Activated CD4-positive, alpha-beta T cell treated with anti-CD3 and anti-CD28 coated beads, Interleukin-2, amount 10 ng/mL, durations not matched to agents 24 days and 14 days (primary cell): ENCODE data around the gene MTHFD1. TPM values are rescaled to one million over a fixed set of nuclear protein-coding genes. Genes with fewer than 3 reads are reported as not detected.

ENCODE experiments used
- DNase-seq: peaks from one replicate; pipeline ENCODE4 v3.0.0; 2022
- H3K27ac Mint-ChIP-seq: one replicate; pipeline ENCODE4 v1.8.0; 2022; ENCODE audit warnings: mild to moderate bottlenecking, mixed read lengths
- H3K27me3 Mint-ChIP-seq: one replicate; pipeline ENCODE4 v1.8.0; 2022; ENCODE audit warnings: mixed read lengths
- H3K36me3 Mint-ChIP-seq: one replicate; pipeline ENCODE4 v1.8.0; 2022; ENCODE audit warnings: low read depth, mild to moderate bottlenecking, mixed read lengths
- H3K4me1 Mint-ChIP-seq: one replicate; pipeline ENCODE4 v1.8.0; 2021; ENCODE audit warnings: mixed read lengths
- H3K4me3 Mint-ChIP-seq: one replicate; pipeline ENCODE4 v1.8.0; 2022; ENCODE audit warnings: mild to moderate bottlenecking, moderate library complexity, mixed read lengths
- H3K9me3 Mint-ChIP-seq: one replicate; pipeline ENCODE4 v1.8.0; 2021; ENCODE audit warnings: mixed read lengths
- intact Hi-C: fragments of 100-400 bp; cut with micrococcal nuclease; formaldehyde crosslinking; loops from one replicate; pipeline ENCODE4 v1.15.1; 2023
- total RNA-seq: library from RNA; stranded (reverse); gene quantifications from 2 replicates; pipeline ENCODE4 v1.2.3, GENCODE V29; 2022

The MTHFD1 gene
- total RNA-seq, 1 donor from 2014 or later = 246 TPM

- H3K4me3 Mint-ChIP-seq = peak overlapping the region; percentile 94
- peaks cover 48% of the 10 kb centered on the region for H3K4me1 Mint-ChIP-seq
- H3K36me3 Mint-ChIP-seq = peaks cover 43% of the 10 kb centered on the region
- peak; percentile 72 for DNase-seq
- H3K27ac Mint-ChIP-seq = peak overlapping the region; percentile 96
- peaks cover 1% of the 10 kb centered on the region for H3K27me3 Mint-ChIP-seq
- intact Hi-C loops = loop anchor here (5.0 kb wide), 1 partner anchor 34 kb away; the partner anchor contains the start of gene AKAP5
- H3K9me3 Mint-ChIP-seq = no peaks in the 10 kb centered on the region
Observed at GRCh38 chr14:64501411-64502171, 113.4 kb downstream of the MTHFD1 start.

- H3K36me3 Mint-ChIP-seq = peaks cover 40% of the 10 kb centered on the region
- intact Hi-C loops = loop anchor here (5.0 kb wide), 1 partner anchor 35 kb away; the partner anchor contains the start of gene AKAP5
- H3K27me3 Mint-ChIP-seq = peaks cover 1% of the 10 kb centered on the region
- no peaks in the 10 kb centered on the region for H3K9me3 Mint-ChIP-seq
- H3K4me3 Mint-ChIP-seq = peak overlapping the region; percentile 94
- peaks cover 50% of the 10 kb centered on the region for H3K4me1 Mint-ChIP-seq
- DNase-seq = peak; percentile 77
- peak overlapping the region; percentile 96 for H3K27ac Mint-ChIP-seq
Observed at GRCh38 chr14:64502456-64502855, 114.3 kb downstream of the MTHFD1 start.

DNA sequence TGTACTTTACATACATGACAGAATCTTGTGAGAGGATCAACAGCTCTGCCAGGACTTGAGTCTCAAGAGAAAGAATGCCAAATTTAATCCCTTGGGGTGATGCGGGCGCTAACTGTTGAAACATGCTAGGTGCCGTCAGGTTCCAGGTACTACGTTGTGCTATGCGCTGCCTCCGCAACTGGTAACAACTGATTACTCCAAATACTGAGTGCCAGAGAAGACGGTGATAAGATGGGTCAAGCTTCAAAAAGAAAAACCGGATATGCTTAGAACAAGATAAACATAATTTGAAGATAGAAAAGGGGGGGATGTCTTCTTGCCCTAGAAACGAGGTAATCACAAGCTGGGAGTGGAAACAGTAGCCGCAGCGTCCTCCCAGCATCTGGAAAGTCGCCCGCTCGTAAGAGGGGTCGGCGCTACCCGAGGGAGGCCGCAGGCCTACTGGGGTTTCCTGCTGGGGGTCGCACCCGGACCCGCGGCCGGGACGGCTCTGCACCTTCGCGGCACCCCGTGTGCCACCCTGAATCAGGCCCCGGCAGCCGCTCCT, 114.8 kb downstream of the MTHFD1 start:
- Mint-ChIP-seq H3K4me1 (peaks cover 52% of the 10 kb centered on the region), H3K27ac (peak overlapping the region; percentile 96), H3K4me3 (peak overlapping the region; percentile 94), H3K36me3 (peaks cover 39% of the 10 kb centered on the region), H3K9me3 (no peaks in the 10 kb centered on the region), H3K27me3 (peaks cover 1% of the 10 kb centered on the region)
- intact Hi-C loops = loop anchor here (1.0 to 5.0 kb wide), 5 partner anchors 8 to 165 kb away; partner anchors contain the start of genes AKAP5, HSPA2 and MTHFD1
- peak; percentile 76 for DNase-seq

GRCh38 chr14:64503434-64504309, 115.5 kb downstream of the MTHFD1 start, which contains the start of gene ZBTB25:
TSS of gene ZBTB25 (minus strand) at chr14:64503838. CDS start at chr14:64490533, 13,305 bp downstream.
- Mint-ChIP-seq H3K9me3 (no peaks in the 10 kb centered on the region), H3K4me1 (peaks cover 56% of the 10 kb centered on the region), H3K27me3 (peaks cover 1% of the 10 kb centered on the region), H3K4me3 (peak within 1 kb of the TSS; percentile 94), H3K27ac (peak within 1 kb of the TSS; percentile 100), H3K36me3 (peaks cover 37% of the 10 kb centered on the region)
- intact Hi-C loops = loop anchor here (1.0 to 5.0 kb wide), 5 partner anchors 8 to 165 kb away; partner anchors contain the start of genes AKAP5, HSPA2 and MTHFD1
- DNase-seq = peak; percentile 99

DNA sequence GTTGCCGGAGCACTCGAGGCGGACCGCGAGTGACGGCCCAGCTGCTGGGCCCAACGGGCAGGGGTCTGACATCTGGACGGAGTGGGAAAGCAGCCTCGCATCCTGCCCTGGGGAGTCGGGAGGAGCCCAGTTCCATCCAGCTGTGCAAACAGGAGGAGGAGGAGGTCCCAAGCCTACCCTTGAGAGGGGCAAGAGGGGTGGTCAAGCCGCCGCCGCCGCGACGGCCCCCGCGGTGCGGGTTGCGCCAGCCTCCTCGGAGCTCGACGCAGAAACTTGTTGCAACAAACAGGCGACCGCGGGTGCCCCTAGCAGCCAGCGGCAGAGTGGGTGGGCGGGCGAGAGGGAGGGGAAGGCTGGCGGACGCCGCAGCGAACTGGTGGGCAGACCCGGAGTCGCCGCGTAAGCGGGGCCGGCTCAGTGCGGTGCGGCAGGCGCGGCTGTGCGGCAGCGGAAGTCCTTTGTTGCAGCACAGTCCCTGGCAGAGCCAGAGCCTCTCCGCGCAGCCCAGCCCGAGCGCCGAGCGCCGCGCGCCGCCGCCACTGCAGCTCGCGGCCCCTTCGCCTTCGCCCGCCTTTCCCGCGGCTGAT, 116.2 kb downstream of the MTHFD1 start, which contains the start of gene ZBTB1:
ZBTB1 (plus strand) TSS at position 461 of the 587 bp plus-strand sequence. CDS start 16,735 bp downstream, outside the sequence.
- intact Hi-C loops = loop anchor here (5.0 kb wide), 1 partner anchor 37 kb away; the partner anchor contains the start of gene AKAP5
- Mint-ChIP-seq H3K4me1 (peaks cover 61% of the 10 kb centered on the region), H3K36me3 (peaks cover 32% of the 10 kb centered on the region), H3K9me3 (no peaks in the 10 kb centered on the region), H3K27ac (peak within 1 kb of the TSS; percentile 100), H3K27me3 (peaks cover 1% of the 10 kb centered on the region), H3K4me3 (peak within 1 kb of the TSS; percentile 94)
- DNase-seq = peak; percentile 94

DNA sequence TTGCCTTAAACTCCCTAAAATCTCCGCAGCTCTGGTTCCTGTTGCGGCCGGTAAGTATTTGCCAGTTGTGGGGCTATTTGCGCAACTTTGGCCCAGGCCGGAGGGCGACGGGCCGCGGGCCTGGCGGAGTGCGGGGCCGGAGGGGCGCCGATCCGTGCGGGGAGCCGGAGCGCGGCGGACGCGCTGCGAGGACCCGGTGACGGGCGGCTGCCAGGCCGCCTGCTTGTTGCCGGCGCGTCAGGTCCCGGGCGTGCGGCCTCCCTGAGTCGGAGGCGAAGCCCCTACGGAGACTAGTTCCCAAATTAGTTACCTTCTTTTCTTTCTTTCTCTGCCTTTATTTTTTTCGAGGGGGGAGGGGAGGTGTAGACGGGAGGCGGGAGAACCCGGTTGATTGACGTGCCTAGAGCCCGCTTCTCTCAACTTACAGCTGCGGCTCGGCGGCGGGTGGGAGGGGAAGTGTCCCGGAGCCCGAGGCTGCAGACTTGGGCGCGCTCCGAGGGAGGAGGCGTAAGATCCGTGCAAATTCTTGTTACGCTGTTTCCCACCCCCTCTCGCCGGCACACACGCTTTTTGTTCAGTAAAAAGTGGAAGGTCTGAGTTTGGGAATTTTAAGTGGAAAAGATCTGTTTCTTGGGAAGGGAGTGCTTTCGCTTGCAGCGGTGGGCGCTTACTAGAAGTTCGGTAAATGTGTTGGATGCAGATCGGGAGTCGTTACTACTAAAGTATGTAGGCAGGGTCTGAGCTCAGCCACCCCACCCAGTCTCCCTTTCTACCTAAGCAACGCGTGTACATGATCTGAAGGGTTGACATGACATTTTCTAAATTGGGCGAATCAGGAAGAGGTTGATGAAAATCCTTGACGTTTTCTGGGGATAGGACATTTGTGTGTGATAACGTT, 117.0 kb downstream of the MTHFD1 start:
- Mint-ChIP-seq H3K36me3 (peaks cover 26% of the 10 kb centered on the region), H3K4me3 (peak overlapping the region; percentile 94), H3K4me1 (peaks cover 57% of the 10 kb centered on the region), H3K27me3 (peaks cover 1% of the 10 kb centered on the region), H3K27ac (peak overlapping the region; percentile 100), H3K9me3 (no peaks in the 10 kb centered on the region)
- intact Hi-C loops = loop anchor here (5.0 kb wide), 3 partner anchors 38 to 653 kb away; partner anchors contain the start of genes AKAP5, FNTB and SYNE2
- peak; percentile 94 for DNase-seq

DNA sequence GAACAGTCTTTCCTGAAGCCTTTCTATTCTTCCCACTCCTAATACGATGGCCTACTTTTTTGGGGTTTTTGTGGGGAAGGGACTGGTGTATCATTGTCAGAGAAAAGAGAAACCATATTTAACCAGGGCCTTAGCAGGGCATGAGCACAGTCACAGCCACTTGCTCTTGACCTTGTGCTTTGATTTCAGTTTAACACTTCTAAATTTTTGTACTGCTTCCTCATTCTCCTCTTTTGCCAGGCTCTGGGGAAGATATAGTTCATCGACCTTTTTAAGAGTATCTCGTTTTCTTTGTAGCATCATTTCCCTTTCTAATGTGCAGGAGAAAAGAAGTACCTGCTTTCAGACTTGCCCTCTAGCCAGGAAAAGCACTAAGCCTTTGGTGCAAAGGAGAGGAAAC, 118.6 kb downstream of the MTHFD1 start:
- peaks cover 32% of the 10 kb centered on the region for H3K36me3 Mint-ChIP-seq

GRCh38 chr14:64507376-64508156, 119.4 kb downstream of the MTHFD1 start:
- Mint-ChIP-seq H3K36me3 (peaks cover 28% of the 10 kb centered on the region), H3K4me1 (peaks cover 57% of the 10 kb centered on the region), H3K27me3 (peaks cover 1% of the 10 kb centered on the region), H3K9me3 (no peaks in the 10 kb centered on the region), H3K27ac (peak overlapping the region; percentile 100), H3K4me3 (peak overlapping the region; percentile 94)
- intact Hi-C loops = loop anchor here (5.0 kb wide), 2 partner anchors 480 to 655 kb away; partner anchors contain the start of genes FNTB and SYNE2
- peak; percentile 65 for DNase-seq

More for the DNA sequence above, 118.6 kb downstream of the MTHFD1 start:
- H3K4me3 Mint-ChIP-seq = peak overlapping the region; percentile 94
- H3K4me1 Mint-ChIP-seq = peaks cover 63% of the 10 kb centered on the region
- peak overlapping the region; percentile 100 for H3K27ac Mint-ChIP-seq
- intact Hi-C loops = loop anchor here (5.0 kb wide), 2 partner anchors 481 to 654 kb away; partner anchors contain the start of genes FNTB and SYNE2
- peaks cover 1% of the 10 kb centered on the region for H3K27me3 Mint-ChIP-seq
- H3K9me3 Mint-ChIP-seq = no peaks in the 10 kb centered on the region
- DNase-seq = peak; percentile 64

- Mint-ChIP-seq H3K4me3 (peak overlapping the region; percentile 94), H3K4me1 (peaks cover 57% of the 10 kb centered on the region), H3K27me3 (peaks cover 1% of the 10 kb centered on the region), H3K27ac (peak overlapping the region; percentile 95), H3K36me3 (peaks cover 25% of the 10 kb centered on the region), H3K9me3 (no peaks in the 10 kb centered on the region)
- peak; percentile 54 for DNase-seq
- intact Hi-C loops = loop anchor here (5.0 kb wide), 2 partner anchors 479 to 656 kb away; partner anchors contain the start of genes FNTB and SYNE2
Observed at GRCh38 chr14:64508215-64508776, 120.1 kb downstream of the MTHFD1 start.

DNA sequence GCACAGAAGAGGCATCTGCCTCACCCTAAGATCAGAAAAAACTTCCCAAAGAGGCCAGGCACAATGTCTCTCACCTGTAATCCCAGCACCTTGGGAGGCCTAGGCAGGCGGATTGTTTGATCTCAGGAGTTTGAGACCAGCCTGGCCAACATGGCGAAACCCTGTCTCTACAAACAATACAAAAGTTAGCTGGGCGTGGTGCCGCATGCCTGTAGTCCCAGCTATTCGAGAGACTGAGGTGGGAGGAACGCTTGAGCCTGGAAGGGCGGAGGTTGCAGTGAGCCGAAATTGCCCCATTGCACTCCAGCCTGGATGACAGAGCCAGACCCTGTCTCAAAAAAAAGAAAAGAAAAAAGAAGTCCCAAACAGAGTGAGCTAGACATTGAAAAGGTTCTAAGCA, 120.9 kb downstream of the MTHFD1 start:
- Mint-ChIP-seq H3K4me1 (peaks cover 61% of the 10 kb centered on the region), H3K27ac (peak overlapping the region; percentile 75), H3K36me3 (peaks cover 28% of the 10 kb centered on the region), H3K4me3 (peak overlapping the region; percentile 94), H3K9me3 (no peaks in the 10 kb centered on the region), H3K27me3 (no peaks in the 10 kb centered on the region)
- intact Hi-C loops = loop anchor here (5.0 kb wide), 2 partner anchors 478 to 657 kb away; partner anchors contain the start of genes FNTB and SYNE2
- peak; percentile 55 for DNase-seq
